IMR-90 (cell line): Measurements from ENCODE around the gene POMGNT1.

ENCODE experiments used
- CTCF ChIP-seq: conservative IDR thresholded peaks from 2 replicates; pipeline ENCODE4 v1.5.1; 2012; ENCODE audit warnings: mild to moderate bottlenecking, low read depth, low read length, improper control_type of control experiment
- POLR2A ChIP-seq: IDR thresholded peaks from 2 replicates; pipeline ENCODE4 v1.6.1; 2012; ENCODE audit warnings: mild to moderate bottlenecking, low read depth, low read length

- TF ChIP-seq CTCF = no peak
- no peak for TF ChIP-seq POLR2A
Observed at GRCh38 chr1:46218443-46218842, 20.2 kb upstream of the POMGNT1 start.
